ENCODE measurements around the gene ODAPH.

DNA sequence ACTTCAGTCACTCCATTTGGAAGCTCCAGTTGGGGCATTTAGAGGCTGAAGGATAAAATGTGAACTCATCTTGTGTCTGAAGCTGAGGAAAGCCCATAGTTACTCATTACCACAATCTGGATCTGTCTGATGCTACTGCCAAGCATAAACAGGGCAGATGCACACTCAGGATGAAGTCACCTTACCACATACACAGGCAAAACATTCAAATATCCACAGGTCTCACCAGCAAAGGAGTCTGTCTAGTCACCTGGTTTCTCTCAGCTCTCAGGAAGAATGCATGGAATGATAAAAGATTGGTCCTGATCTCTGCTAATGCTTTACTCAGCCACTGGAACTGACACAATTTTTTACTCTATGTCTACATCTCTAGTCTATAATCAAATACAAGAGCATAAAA lies 13.0 kb upstream of the ODAPH start:
- TF ChIP-seq, protein P1, sequence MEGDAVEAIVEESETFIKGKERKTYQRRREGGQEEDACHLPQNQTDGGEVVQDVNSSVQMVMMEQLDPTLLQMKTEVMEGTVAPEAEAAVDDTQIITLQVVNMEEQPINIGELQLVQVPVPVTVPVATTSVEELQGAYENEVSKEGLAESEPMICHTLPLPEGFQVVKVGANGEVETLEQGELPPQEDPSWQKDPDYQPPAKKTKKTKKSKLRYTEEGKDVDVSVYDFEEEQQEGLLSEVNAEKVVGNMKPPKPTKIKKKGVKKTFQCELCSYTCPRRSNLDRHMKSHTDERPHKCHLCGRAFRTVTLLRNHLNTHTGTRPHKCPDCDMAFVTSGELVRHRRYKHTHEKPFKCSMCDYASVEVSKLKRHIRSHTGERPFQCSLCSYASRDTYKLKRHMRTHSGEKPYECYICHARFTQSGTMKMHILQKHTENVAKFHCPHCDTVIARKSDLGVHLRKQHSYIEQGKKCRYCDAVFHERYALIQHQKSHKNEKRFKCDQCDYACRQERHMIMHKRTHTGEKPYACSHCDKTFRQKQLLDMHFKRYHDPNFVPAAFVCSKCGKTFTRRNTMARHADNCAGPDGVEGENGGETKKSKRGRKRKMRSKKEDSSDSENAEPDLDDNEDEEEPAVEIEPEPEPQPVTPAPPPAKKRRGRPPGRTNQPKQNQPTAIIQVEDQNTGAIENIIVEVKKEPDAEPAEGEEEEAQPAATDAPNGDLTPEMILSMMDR (IDR thresholded peaks at IDR 0.05; ENCODE audit: low read depth, low read length, poor library complexity, severe bottlenecking) = no peak
- no peak for TF ChIP-seq EZH2phosphoT487 (IDR thresholded peaks at IDR 0.05; ENCODE audit: borderline replicate concordance, low read length)

Measured in DOHH2 (cell line).